ENCODE data around the gene STPG3.

DNA sequence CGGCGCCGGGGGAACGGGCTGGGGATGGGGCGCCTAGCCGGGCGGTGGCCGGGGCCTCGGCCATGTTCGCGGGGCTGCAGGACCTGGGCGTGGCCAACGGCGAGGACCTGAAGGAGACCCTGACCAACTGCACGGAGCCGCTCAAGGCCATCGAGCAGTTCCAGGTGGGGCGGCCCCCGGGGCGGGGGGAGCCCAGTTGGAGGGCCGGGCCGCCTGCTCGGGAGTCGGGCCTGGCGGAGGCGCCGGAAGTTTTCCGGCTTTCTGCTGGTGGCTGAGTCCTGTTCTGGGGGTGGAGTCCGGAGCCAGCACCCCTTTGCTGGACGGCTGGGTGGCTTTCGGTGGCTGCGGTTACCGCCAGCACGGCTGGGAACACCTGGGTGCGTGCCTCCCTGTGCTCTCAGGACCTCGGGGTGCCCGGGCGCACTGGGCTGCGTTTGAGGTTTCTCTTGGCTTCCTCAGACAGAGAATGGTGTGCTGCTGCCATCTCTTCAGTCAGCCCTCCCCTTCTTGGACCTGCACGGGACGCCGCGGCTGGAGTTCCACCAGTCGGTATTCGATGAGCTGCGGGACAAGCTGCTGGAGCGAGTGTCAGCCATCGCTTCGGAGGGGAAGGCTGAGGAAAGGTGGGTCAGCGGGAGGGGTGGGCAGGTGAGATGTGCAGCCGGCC is 4.5 kb downstream of the STPG3 start:
- TF ChIP-seq EZH2 (IDR thresholded peaks at IDR 0.05; ENCODE audit: low read depth, unreplicated experiment): no peak
- TF ChIP-seq, protein P1, sequence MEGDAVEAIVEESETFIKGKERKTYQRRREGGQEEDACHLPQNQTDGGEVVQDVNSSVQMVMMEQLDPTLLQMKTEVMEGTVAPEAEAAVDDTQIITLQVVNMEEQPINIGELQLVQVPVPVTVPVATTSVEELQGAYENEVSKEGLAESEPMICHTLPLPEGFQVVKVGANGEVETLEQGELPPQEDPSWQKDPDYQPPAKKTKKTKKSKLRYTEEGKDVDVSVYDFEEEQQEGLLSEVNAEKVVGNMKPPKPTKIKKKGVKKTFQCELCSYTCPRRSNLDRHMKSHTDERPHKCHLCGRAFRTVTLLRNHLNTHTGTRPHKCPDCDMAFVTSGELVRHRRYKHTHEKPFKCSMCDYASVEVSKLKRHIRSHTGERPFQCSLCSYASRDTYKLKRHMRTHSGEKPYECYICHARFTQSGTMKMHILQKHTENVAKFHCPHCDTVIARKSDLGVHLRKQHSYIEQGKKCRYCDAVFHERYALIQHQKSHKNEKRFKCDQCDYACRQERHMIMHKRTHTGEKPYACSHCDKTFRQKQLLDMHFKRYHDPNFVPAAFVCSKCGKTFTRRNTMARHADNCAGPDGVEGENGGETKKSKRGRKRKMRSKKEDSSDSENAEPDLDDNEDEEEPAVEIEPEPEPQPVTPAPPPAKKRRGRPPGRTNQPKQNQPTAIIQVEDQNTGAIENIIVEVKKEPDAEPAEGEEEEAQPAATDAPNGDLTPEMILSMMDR (conservative IDR thresholded peaks at IDR 0.05; ENCODE audit: low read depth in 2 of 2): no peak
- TF ChIP-seq POLR2AphosphoS5 (IDR thresholded peaks at IDR 0.05; ENCODE audit: low read depth): no peak
- TF ChIP-seq EZH2phosphoT487 (IDR thresholded peaks at IDR 0.05; ENCODE audit: unreplicated experiment): no peak
- no peak for TF ChIP-seq CREB1 (CRISPR knock-in tag; IDR thresholded peaks at IDR 0.05; ENCODE audit: low read depth)
- TF ChIP-seq, protein P2, sequence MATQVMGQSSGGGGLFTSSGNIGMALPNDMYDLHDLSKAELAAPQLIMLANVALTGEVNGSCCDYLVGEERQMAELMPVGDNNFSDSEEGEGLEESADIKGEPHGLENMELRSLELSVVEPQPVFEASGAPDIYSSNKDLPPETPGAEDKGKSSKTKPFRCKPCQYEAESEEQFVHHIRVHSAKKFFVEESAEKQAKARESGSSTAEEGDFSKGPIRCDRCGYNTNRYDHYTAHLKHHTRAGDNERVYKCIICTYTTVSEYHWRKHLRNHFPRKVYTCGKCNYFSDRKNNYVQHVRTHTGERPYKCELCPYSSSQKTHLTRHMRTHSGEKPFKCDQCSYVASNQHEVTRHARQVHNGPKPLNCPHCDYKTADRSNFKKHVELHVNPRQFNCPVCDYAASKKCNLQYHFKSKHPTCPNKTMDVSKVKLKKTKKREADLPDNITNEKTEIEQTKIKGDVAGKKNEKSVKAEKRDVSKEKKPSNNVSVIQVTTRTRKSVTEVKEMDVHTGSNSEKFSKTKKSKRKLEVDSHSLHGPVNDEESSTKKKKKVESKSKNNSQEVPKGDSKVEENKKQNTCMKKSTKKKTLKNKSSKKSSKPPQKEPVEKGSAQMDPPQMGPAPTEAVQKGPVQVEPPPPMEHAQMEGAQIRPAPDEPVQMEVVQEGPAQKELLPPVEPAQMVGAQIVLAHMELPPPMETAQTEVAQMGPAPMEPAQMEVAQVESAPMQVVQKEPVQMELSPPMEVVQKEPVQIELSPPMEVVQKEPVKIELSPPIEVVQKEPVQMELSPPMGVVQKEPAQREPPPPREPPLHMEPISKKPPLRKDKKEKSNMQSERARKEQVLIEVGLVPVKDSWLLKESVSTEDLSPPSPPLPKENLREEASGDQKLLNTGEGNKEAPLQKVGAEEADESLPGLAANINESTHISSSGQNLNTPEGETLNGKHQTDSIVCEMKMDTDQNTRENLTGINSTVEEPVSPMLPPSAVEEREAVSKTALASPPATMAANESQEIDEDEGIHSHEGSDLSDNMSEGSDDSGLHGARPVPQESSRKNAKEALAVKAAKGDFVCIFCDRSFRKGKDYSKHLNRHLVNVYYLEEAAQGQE (IDR thresholded peaks at IDR 0.05; ENCODE audit: unreplicated experiment): no peak
- TF ChIP-seq ZNF331 (CRISPR knock-in tag; IDR thresholded peaks at IDR 0.05; ENCODE audit: low read depth): no peak
- TF ChIP-seq ZNF114 (CRISPR knock-in tag; IDR thresholded peaks at IDR 0.05): no peak
- TF ChIP-seq NANOG (IDR thresholded peaks at IDR 0.05; ENCODE audit: borderline replicate concordance): no peak
- TF ChIP-seq STAT1 (IDR thresholded peaks at IDR 0.05; ENCODE audit: unreplicated experiment): no peak
- TF ChIP-seq, protein P3, sequence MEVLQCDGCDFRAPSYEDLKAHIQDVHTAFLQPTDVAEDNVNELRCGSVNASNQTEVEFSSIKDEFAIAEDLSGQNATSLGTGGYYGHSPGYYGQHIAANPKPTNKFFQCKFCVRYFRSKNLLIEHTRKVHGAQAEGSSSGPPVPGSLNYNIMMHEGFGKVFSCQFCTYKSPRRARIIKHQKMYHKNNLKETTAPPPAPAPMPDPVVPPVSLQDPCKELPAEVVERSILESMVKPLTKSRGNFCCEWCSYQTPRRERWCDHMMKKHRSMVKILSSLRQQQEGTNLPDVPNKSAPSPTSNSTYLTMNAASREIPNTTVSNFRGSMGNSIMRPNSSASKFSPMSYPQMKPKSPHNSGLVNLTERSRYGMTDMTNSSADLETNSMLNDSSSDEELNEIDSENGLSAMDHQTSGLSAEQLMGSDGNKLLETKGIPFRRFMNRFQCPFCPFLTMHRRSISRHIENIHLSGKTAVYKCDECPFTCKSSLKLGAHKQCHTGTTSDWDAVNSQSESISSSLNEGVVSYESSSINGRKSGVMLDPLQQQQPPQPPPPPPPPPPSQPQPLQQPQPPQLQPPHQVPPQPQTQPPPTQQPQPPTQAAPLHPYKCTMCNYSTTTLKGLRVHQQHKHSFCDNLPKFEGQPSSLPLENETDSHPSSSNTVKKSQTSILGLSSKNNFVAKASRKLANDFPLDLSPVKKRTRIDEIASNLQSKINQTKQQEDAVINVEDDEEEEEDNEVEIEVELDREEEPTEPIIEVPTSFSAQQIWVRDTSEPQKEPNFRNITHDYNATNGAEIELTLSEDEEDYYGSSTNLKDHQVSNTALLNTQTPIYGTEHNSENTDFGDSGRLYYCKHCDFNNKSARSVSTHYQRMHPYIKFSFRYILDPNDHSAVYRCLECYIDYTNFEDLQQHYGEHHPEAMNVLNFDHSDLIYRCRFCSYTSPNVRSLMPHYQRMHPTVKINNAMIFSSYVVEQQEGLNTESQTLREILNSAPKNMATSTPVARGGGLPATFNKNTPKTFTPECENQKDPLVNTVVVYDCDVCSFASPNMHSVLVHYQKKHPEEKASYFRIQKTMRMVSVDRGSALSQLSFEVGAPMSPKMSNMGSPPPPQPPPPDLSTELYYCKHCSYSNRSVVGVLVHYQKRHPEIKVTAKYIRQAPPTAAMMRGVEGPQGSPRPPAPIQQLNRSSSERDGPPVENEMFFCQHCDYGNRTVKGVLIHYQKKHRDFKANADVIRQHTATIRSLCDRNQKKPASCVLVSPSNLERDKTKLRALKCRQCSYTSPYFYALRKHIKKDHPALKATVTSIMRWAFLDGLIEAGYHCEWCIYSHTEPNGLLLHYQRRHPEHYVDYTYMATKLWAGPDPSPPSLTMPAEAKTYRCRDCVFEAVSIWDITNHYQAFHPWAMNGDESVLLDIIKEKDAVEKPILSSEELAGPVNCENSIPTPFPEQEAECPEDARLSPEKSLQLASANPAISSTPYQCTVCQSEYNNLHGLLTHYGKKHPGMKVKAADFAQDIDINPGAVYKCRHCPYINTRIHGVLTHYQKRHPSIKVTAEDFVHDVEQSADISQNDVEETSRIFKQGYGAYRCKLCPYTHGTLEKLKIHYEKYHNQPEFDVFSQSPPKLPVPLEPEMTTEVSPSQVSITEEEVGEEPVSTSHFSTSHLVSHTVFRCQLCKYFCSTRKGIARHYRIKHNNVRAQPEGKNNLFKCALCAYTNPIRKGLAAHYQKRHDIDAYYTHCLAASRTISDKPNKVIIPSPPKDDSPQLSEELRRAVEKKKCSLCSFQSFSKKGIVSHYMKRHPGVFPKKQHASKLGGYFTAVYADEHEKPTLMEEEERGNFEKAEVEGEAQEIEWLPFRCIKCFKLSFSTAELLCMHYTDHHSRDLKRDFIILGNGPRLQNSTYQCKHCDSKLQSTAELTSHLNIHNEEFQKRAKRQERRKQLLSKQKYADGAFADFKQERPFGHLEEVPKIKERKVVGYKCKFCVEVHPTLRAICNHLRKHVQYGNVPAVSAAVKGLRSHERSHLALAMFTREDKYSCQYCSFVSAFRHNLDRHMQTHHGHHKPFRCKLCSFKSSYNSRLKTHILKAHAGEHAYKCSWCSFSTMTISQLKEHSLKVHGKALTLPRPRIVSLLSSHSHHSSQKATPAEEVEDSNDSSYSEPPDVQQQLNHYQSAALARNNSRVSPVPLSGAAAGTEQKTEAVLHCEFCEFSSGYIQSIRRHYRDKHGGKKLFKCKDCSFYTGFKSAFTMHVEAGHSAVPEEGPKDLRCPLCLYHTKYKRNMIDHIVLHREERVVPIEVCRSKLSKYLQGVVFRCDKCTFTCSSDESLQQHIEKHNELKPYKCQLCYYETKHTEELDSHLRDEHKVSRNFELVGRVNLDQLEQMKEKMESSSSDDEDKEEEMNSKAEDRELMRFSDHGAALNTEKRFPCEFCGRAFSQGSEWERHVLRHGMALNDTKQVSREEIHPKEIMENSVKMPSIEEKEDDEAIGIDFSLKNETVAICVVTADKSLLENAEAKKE (CRISPR knock-in tag; IDR thresholded peaks at IDR 0.05): no peak
- no peak for TF ChIP-seq JUNB (IDR thresholded peaks at IDR 0.05; ENCODE audit: unreplicated experiment)
- TF ChIP-seq, protein P4, sequence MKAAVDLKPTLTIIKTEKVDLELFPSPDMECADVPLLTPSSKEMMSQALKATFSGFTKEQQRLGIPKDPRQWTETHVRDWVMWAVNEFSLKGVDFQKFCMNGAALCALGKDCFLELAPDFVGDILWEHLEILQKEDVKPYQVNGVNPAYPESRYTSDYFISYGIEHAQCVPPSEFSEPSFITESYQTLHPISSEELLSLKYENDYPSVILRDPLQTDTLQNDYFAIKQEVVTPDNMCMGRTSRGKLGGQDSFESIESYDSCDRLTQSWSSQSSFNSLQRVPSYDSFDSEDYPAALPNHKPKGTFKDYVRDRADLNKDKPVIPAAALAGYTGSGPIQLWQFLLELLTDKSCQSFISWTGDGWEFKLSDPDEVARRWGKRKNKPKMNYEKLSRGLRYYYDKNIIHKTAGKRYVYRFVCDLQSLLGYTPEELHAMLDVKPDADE (IDR thresholded peaks at IDR 0.05): no peak; the same call in 1 of the 2 replicates

Measured in GM23338 (cell line).